SW480 (cell line): ENCODE measurements around the gene GPD1.

Source experiments
- DNase-seq: peaks from one replicate; pipeline ENCODE4 v3.0.0-alpha.2; 2016; ENCODE audit warnings: low spot score

The GPD1 gene

DNA sequence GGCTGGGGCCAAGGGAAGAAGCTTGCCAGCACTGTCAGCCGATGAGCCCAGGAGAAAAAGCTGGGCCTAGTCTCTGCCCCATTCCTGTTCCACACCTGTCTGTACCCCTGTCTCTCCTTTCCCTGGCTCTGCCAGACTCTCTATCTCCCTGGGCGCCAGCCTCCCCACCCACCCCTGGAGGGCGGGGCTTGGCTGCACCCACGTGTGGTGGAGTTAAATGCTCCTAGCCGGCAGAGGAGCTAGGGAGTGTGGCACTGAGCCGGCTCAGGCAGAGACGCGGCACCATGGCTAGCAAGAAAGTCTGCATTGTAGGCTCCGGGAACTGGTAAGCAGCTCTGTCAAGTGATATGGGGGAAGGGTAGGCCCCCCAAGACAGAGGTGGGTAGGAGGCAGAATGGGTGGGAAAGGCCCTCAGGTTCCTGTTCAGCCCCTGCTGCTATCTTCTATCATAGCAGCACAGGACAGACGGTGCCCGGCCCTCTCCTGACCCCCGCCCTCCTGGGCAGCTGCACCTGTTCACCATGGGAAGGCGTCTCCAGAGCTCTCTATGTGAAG, at the start of gene GPD1:
GPD1 (plus strand) TSS at position 242 of the 555 bp plus-strand sequence; CDS start at position 285, 43 bp downstream.
- DNase-seq: peak; percentile 66

DNA sequence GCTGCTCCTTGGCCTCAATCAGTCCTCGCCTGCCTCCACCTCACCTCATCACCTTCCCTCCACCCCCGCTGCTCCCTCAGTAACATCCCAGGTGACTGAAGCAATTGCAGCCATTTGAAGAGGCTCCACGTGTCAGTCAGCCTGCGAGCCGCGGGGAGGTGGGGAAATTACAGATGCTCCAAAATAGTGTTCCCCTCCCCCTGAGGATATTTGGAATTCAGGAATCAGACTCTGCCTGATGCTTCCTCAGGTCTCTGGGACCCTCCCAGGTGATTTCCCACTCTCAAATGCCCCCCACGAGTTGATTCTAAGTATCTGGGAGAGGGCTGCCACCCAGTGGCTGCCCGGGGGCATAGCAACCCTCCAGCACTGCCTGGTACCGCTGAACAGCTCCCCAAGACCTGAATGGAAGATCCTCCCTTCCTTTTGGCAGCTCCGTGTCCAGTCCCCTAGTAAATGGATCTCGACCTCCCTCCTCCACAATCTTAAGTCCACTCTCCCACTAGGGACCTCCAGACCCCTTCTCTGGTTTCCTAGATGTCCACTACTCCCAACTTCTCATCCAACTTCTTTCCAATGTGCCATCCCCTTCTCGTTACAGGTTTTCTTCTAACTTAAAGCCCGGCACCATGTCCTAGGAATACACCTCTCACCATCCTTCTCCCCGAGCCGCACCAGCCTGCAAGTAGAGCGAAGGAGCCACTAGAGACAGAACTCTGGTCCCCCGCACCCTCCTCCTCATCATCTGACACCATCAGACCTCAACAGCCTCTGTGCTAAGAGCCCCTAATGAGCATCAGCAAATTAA, 47.8 kb upstream of the GPD1 start:
- peak; percentile 62 for DNase-seq

DNA sequence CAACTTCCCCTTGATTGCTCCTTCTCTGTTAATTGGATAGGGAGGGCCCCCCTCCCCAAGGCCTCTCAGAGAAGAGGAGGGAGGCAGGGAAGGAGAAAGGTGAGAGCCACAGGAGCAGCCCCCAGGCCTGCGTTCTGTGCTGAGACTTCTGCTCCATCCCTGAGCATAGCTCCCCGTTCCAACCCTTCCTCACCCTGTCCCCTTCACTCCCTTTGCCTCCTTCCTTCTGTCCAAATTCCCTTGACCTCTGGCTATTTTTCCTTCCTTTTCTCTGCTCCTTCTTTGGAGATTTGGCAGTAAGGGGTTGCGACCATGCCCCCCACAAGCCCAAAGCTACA, 47.2 kb upstream of the GPD1 start:
- no peak for DNase-seq

DNA sequence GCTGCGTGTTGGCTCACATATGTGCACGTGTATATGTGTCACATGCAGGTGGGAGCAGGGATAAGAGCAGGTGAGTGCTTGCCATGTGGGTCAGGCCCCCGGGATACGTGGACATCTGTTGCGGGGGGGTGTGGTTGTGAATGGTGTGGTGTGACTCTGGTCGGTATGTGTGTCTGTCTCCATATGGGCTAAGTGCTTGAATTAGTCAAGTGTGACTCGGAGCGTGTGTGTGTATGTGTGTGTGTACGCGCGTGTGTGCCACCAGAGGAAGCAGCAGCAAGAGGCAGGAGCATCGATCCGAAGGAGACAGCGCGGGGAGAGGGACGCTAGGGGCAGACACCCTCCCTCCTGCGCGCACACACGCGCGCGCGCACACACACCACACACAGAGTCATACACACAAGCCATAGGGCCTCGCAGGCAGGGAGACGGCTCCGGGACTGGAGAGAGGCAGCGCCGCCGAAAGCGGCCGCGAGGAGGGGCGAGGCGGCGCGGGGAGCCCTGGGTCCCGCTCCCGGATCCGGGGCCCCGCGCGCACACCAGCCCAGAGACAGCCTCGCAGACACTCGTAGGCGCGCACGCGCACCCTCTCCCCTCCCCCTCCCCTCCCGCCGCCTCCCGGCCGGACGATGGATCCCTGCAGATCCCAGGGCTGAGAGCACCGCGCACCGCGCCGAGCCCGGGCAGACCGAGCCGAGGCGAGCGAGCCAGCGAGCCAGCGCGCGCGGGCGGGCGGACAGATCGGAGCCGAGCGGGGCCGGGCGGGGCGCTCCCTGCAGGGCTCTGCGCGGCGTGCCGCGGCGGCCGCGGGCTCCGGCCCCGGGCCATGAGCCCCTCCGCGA, 46.6 kb upstream of the GPD1 start, which contains the start of gene ASIC1:
ASIC1 (plus strand) TSS at position 597 of the 842 bp plus-strand sequence. CDS start 1,171 bp downstream, outside the sequence.
- DNase-seq: peak; percentile 64

DNA sequence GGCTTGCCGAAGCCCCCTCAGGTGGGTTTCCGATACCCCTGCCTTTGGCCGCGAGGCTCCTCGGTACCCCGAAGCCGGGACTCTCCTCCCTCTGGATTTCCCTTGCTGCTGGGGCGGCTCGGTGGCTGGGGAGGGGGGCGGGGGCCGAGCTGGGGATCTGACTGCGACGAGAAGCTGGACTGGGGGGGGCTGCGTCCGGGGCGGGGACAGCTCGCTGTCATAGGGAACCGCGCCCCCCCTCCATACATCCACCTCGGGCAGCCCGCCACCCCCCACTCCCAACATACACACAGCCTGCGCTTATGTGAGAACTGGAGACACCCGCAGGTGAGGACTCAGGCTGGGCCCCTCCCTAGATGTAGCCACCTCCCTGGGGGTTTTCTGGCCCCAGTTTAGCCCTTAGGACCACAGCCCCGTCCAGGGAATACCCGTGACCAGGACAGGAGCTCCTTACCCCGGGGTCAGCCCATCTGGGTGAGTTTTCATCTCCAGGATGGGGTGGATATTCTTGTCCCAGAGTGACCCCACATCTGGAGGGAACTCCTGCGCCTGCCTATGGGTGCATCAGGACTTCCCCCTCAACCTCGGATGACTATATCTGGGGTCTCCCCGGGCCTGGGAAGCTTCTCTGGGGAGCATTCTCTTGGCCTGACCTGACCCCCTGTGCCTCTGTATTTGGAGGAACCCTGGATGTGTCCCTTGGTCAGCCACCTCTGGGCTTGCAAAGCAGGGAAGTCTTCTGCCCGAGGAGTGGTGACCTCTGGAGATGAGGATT, 45.7 kb upstream of the GPD1 start:
- no peak for DNase-seq

DNA sequence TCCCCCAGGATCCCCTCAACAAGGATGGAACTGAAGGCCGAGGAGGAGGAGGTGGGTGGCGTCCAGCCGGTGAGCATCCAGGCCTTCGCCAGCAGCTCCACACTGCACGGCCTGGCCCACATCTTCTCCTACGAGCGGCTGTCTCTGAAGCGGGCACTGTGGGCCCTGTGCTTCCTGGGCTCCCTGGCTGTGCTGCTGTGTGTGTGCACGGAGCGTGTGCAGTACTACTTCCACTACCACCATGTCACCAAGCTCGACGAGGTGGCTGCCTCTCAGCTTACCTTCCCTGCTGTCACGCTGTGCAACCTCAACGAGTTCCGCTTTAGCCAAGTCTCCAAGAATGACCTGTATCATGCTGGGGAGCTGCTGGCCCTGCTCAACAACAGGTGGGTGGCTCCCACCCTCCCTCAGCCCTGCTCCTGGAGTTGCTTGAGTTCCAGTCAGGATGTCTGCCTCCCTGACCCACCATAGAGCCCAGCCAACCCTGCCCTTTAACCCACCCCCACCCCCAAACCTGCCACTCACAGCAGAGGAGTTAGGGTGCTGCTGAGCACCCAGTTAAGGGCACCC, 45.0 kb upstream of the GPD1 start:
- no peak for DNase-seq

DNA sequence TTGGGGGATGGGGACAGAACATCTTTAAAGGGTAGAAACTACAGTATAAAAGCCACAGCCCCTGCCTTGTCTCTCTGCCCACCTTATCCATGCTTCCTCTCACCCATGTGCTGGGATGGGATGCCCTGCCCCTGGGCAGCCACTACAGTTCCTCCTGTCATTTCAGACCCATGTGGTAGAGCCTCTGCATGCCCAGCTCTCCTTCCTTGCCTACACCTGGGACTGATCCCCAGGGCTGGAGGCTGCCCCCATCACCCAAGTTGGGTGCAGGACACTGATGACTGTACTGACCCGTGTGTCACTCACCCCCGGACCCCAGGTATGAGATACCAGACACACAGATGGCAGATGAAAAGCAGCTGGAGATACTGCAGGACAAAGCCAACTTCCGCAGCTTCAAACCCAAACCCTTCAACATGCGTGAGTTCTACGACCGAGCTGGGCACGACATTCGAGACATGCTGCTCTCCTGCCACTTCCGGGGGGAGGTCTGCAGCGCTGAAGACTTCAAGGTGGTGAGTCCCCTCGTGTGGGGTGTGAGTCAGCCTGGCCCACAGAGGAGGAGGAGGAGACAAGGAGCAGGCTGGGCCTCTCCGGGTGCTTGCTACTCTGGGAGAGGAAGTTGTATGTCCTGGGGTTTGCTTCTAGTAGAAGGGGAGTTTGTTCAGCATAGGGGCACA, 44.2 kb upstream of the GPD1 start:
- DNase-seq: no peak

DNA sequence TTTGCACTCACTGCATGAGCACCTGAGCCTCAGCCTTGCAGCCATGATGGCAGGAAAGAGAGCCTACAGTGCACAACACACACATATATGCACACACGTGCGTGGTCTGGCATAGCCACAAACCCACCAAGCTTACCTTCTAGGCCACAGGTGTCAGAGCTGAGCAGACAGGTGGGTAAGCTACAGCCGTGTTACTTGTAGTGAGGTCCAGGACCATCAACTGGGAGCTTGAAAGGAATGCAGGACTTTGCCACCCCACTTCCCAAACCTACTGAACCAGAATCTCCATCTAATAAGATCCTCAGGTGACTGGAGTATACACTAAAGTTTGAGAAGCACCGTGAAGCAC, 43.7 kb upstream of the GPD1 start:
- no peak for DNase-seq

DNA sequence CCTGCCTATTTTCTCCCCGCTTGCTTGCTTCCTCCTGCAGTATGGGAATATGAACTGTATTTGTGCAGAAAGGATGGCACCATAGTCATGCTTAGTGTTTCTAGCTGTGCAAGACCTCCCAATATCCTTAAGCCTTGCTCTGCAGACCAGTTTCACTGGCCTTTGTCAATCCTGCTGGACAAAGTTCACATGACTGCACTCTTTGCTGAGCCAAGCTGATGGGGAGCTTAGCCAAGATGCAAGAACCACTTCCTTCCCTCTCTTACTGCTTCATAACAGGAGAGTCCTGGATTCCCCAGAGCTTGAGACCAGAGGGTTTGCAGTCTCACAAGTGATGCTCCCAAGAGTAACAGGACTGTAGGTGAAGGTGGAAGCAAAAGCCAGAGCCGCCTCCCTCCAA, 42.6 kb upstream of the GPD1 start:
- no peak for DNase-seq

DNA sequence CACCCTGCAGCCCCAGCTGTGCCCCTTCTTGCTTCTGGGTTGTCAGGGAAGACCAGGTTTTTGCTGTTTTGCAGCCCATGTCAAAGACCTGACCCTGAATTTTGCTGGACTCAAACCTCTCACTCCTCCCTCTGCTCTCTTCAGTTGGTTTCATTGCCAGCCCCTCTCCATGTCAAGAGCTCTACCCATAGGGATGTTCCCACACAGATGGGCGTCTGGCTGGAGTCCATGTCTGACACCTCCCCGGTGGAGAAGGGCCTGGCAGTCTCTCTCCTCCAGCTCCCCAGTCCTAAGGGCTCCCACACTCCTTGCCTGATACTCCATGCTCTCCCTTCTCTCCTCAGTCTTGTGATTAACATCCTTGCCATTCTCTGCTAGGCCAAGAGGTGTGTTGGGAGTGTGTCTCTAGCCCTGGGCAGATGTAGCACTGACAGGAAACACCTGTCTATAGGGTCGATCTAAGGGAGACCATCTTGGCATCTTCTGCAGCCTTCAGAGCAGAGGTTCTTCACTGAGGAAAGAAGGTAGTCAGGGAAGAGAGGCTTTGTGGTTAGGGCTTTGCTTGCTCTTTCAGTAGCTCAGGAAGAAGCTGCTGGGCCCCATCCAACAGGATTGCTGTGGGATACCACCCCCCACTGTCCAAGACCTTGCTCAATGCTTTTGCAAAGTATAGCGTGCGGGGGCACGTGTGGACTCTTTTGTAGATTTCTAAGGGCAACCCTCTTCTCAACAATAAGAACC, 41.7 kb upstream of the GPD1 start:
- DNase-seq: no peak

DNA sequence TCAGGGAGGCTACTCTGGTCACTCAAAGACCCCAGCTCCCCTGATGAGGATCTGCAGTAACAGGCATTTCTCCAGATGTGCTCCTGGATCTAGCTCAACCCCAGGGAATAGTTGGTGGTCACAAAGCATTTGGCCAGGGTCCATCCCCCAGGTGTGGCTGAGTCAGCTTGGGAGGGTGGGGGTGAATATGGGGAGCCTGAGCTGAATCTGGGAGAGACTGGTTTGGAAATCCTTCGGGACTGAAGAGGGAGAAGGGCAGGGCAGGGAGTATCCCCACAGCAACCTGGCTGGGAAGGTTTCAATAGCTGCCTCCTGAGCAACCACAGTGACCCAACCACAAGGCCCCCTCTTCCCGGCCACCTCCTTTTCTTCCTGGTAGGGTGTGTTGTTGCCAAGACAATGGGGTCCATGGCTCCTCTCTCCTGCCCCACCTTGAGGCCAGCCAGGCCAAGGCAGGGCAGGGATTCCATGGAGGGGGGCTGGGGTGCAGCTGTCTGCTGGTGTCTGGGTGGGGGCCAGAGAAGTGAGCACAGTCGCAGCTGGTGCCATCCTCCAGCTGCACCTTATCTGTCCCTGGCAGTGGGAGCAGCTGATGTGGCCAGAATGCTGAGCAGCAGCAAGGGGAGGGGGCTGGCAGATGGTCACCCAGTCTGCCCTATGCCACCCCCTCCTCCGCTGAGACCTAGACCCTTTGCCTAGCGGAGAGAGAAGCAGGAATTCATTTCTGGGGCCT, 40.9 kb upstream of the GPD1 start:
- no peak for DNase-seq

DNA sequence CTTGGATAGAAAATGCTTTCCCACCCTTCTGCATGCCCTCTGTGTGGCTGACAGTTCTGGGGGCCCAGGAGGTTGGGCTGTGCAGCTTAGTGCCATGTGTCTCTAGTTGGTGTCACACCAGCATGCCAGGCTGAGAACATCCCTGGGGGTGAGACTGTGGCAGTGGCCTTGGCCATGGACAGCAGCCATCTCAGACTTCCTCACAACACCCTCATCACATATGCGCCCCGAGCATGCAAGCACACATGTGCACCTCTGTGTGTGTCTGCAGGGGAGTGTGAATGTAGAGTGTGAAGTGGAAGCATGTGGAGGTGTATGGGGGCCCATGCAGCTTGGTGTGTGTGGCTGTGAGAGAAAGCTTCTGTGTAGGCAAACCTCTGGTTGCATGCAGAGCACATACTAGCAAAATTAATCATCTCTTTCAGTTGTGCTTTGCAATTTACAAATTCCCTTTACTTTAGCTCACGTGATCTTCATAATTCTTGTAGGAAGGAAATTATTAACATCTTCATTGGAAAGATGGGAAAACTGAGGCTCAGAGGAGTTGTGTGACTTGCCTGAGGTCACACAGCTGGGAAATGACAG, 38.0 kb upstream of the GPD1 start:
- no peak for DNase-seq

DNA sequence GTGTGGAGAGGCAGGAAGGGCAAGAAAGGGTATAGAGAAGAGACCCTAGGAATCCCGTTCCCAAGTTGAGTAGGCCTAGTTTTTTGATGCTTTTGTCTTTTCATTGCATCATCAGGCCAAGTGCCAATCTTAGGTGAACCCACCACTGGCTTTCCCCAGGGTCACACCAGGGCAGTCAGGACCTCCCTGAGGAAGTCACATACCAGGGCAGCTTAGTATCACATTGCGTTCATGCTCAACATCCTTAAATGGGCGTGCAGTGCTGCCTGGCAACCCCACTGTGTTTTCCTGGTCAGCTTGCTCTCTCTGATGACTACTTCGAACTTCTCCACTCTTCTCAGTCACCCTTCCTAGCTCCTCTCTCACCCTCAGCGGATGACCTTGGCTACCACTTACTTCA, 37.4 kb upstream of the GPD1 start:
- no peak for DNase-seq

DNA sequence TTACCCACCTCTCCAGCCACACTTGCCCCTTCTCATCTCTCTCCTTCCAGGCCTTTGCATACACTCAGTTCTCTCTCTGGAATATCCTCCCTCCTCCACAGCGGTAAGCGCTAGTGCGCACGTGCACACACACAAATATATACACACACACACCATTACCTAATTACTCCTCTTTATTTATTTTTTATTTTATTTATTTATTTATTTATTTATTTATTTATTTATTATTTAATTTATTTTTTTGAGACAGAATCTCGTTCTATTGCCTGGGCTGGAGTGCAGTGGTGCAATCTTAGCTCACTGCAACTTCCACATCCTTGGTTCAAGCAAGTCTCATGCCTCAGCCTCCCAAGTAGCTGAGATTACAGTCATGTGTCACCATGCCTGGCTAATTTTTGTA, 34.7 kb upstream of the GPD1 start:
- no peak for DNase-seq

DNA sequence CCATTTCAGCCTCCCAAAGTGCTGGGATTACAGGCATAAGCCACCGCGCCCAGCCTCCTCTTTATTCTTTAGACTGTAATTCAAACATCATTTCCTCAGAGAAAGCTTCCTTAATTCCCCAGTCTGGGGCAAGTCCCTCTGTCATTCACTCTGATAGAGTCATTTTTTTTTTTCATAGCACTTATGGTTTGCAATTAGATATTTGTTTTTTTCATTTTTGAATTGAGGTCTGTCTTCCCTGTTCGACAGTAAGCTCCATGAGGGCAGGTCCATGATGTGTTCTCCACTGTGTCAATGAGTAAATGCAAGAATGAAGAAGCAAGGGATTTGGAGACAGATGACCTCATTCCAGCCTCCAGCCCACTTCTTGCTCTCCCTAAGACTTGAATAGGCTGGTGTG, 34.3 kb upstream of the GPD1 start:
- DNase-seq: no peak

DNA sequence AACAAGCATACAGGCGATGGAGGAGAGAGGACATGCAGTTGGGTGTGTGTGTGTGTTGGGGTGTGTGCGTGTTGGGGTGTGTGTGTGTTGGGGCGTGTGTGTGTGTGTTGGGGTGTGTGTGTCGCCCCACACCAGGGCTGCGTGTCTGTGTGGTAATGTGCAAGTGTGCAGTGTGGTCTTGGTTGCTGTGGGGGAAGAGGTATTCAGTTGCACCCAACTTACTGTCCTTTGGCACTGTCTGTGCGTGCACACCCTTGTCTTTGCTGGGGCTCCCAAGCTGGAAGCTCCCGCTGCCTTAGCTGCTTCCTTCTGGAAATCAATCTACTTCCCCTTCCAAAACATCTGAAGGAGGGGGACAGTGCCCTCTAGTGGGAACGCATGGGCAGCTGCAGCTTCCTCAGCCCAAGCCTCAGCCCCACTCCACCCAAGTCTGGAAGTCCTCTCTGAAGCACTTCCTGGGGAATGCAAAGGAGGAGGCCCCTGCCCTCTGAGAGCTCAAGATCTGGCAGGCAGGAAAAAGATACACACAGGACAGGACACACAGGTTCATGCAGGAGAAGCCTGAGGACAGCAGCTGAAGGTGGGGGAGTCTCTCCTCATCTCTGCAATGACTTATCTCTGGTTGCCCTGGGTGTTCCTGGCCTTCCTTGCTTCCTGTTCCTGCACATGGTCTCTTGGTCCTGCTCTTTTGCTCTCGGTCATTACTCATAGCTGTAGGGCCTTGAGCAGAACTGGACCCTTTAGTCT, 33.3 kb upstream of the GPD1 start:
- peak; percentile 54 for DNase-seq

DNA sequence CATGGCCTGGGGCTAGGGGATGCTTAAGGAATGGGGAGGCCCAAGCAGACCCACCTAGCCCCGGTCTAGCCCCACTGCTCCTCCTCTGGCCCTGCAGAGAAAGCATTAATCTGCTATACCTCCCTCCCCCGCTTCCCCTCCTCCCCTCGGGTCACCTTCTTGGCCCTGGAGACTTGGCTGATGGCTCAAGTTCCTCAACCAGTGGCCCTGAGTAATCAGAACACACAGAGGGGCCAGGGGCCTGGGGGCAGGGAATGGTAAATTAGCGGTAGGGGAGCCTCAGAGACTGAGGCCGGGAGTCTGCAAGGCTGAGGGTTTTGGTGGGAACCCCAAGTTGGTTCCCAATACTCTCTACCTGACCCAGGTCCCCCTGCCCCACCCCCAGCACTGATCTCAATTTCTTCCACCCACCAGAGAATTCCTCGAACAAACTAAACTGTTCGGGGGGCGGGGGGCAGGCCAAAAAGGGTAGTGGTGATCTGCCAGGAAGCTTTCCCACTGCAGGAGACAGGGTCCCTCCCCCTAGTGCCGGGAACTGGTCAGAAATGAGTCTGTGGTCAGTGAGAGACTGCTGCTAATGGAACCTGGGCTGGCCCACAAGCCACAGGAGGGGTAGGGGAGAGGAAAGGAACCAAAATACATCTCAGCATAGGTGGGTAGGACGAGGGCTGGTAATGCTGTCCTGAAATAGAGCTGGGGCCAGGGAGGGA, 31.5 kb upstream of the GPD1 start:
- DNase-seq: no peak

DNA sequence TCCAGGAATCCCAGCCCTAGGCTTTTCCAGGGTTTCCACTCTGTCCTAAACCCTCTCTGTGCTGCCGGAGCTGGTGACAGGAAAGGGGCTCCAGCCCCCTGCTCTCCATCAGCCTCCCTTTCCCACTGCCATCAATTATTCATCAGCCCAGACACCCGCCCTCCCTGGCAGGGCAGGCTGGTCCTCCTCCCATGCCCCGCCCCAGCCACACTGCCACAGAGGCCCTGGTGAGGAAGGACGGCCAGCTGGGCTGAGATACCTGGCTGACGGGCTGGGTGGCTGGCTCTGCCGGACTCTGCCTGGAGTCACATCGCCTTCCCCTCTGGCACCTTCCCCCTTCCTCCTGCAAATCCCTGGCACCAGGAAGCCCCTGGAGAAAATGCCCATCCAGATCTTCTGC, 30.6 kb upstream of the GPD1 start:
- no peak for DNase-seq
